CD4-positive, alpha-beta T cell (primary cell): Measurements from ENCODE around the gene RSPH9. TPM values are rescaled to one million over a fixed set of nuclear protein-coding genes. Genes with fewer than 3 reads are reported as not detected.

ENCODE experiments used
- ATAC-seq: fragments of 200-7000 bp; cut with Tn5 transposase; one replicate; pipeline ENCODE4 v1.10.0; 2022; ENCODE audit warnings: mild to moderate bottlenecking; ENCODE audit not compliant: poor library complexity
- CTCF ChIA-PET: fragments of 350-600 bp; sonication (Branson Sonifier 250); formaldehyde crosslinking; loops from one replicate; lab custom pipeline; 2021; ENCODE audit warnings: antibody characterized with exemption, inconsistent platforms; lab: Charles Lee
- POLR2A ChIA-PET: fragments of 350-600 bp; sonication (Branson Sonifier 250); formaldehyde crosslinking; loops from one replicate; lab custom pipeline; 2021; ENCODE audit warnings: antibody characterized with exemption, inconsistent platforms; lab: Charles Lee
- DNase-seq, 14 experiments: peaks; one replicate each; pipeline ENCODE4 v3.0.0-alpha.2; 2013 to 2020; ENCODE audit warnings: mixed read lengths in 2 of 14
- H3K27ac ChIP-seq, 2 donors: one replicate each; pipeline versions ENCODE4 v1.5.1 to v1.7.0; 2013; ENCODE audit warnings: low read length in 2 of 2, low read depth in 1 of 2, mild to moderate bottlenecking in 1 of 2
- H3K27me3 ChIP-seq, 2 experiments: 1 replicate in 1 of 2; 2 replicates in 1 of 2; pipeline versions ENCODE4 v1.6.1 to v1.7.0; 2013; ENCODE audit warnings: low read length in 2 of 2, control low read depth in 1 of 2, mild to moderate bottlenecking in 1 of 2, moderate library complexity in 1 of 2; ENCODE audit not compliant: insufficient read depth in 2 of 2, control insufficient read depth in 1 of 2
- H3K36me3 ChIP-seq: one replicate; pipeline ENCODE4 v1.6.1; 2013; ENCODE audit warnings: low read length, control low read depth; ENCODE audit not compliant: insufficient read depth
- H3K4me1 ChIP-seq: one replicate; pipeline ENCODE4 v1.6.1; 2013; ENCODE audit warnings: low read length, control low read depth; ENCODE audit not compliant: insufficient read depth
- H3K4me3 ChIP-seq: one replicate; pipeline ENCODE4 v1.5.1; 2013; ENCODE audit warnings: mild to moderate bottlenecking, low read length, moderate library complexity
- H3K9me3 ChIP-seq, 2 experiments: 1 replicate in 1 of 2; 2 replicates in 1 of 2; pipeline versions ENCODE4 v1.6.1 to v1.7.0; 2013; ENCODE audit warnings: low read length in 2 of 2, mild to moderate bottlenecking in 2 of 2, control low read depth in 1 of 2, moderate library complexity in 1 of 2; ENCODE audit not compliant: control insufficient read depth in 1 of 2, insufficient read depth in 1 of 2
- H3K27ac Mint-ChIP-seq: one replicate; pipeline ENCODE4 v1.8.0; 2020; ENCODE audit warnings: mixed read lengths
- H3K27me3 Mint-ChIP-seq: one replicate; pipeline ENCODE4 v1.8.0; 2021; ENCODE audit warnings: mixed read lengths
- H3K36me3 Mint-ChIP-seq: one replicate; pipeline ENCODE4 v1.8.0; 2021; ENCODE audit warnings: low read depth, mixed read lengths
- H3K4me1 Mint-ChIP-seq: one replicate; pipeline ENCODE4 v1.8.0; 2021; ENCODE audit warnings: low read depth, mixed read lengths
- H3K4me3 Mint-ChIP-seq: one replicate; pipeline ENCODE4 v1.8.0; 2020; ENCODE audit warnings: mild to moderate bottlenecking, mixed read lengths
- H3K9me3 Mint-ChIP-seq: one replicate; pipeline ENCODE4 v1.8.0; 2020; ENCODE audit warnings: mixed read lengths
- CTCF ChIP-seq: fragments of 200-600 bp; IDR thresholded peaks from one replicate; pipeline ENCODE4 v1.8.0; 2022; ENCODE audit warnings: antibody characterized with exemption, mild to moderate bottlenecking
- intact Hi-C, 2 experiments: fragments of 100-400 bp; cut with DNase I in 1 of 2; cut with micrococcal nuclease in 1 of 2; formaldehyde crosslinking; loops; one replicate each; pipeline versions ENCODE4 v1.15.1 to v1.9.0; 2023 to 2025; cut with DNase I, micrococcal nuclease
- total RNA-seq, 174 experiments: library from RNA in 2 of 174; stranded (reverse) in 2 of 174; gene quantifications; one replicate each; pipeline ENCODE4 v1.2.3 and lab custom pipeline; 2021 to 2026

The RSPH9 gene
- total RNA-seq, 2 experiments from 2014 or later, result not detected

GRCh38 chr6:43621836-43622180 lies 23.0 kb upstream of the RSPH9 start:
- peaks cover 7% of the 10 kb centered on the region for H3K4me1 ChIP-seq
- intact Hi-C loops, result no loop called here
- DNase-seq (no peak), ATAC-seq (no peak)
- H3K27me3 ChIP-seq, result no peaks in the 10 kb centered on the region
- H3K9me3 ChIP-seq, result no peaks in the 10 kb centered on the region
- Mint-ChIP-seq H3K27ac (no peak overlapping the region), H3K27me3 (no peaks in the 10 kb centered on the region), H3K4me3 (no peak overlapping the region), H3K4me1 (peaks cover 6% of the 10 kb centered on the region), H3K36me3 (peaks cover 72% of the 10 kb centered on the region), H3K9me3 (no peaks in the 10 kb centered on the region)
- TF ChIP-seq CTCF, result no peak
- no peak overlapping the region for H3K4me3 ChIP-seq
- ChIA-PET CTCF (interaction anchor here (1.2 kb wide), 1 partner anchor 691 kb away, joined by 3 read pairs; the partner anchor contains the start of gene AARS2), POLR2A (no interaction called here)
- H3K36me3 ChIP-seq, result peaks cover 60% of the 10 kb centered on the region
- H3K27ac ChIP-seq, result no peak overlapping the region

- DNase-seq (no peak), ATAC-seq (no peak)
- intact Hi-C loops, result no loop called here
- Mint-ChIP-seq H3K27me3 (no peaks in the 10 kb centered on the region), H3K9me3 (no peaks in the 10 kb centered on the region), H3K36me3 (peaks cover 74% of the 10 kb centered on the region), H3K4me3 (no peak overlapping the region), H3K27ac (no peak overlapping the region), H3K4me1 (peaks cover 13% of the 10 kb centered on the region)
- no peak overlapping the region for H3K4me3 ChIP-seq
- ChIA-PET CTCF (interaction anchor here (1.2 kb wide), 1 partner anchor 690 kb away, joined by 3 read pairs; the partner anchor contains the start of gene AARS2), POLR2A (no interaction called here)
- H3K9me3 ChIP-seq, result no peaks in the 10 kb centered on the region
- no peaks in the 10 kb centered on the region for H3K27me3 ChIP-seq
- H3K4me1 ChIP-seq, result peaks cover 15% of the 10 kb centered on the region
- TF ChIP-seq CTCF, result no peak
- peaks cover 60% of the 10 kb centered on the region for H3K36me3 ChIP-seq
- H3K27ac ChIP-seq, result no peak overlapping the region
These were observed 22.3 kb upstream of the RSPH9 start for GRCh38 chr6:43622541-43622940.

- Mint-ChIP-seq H3K4me1 (peaks cover 26% of the 10 kb centered on the region), H3K4me3 (no peak overlapping the region), H3K27me3 (no peaks in the 10 kb centered on the region), H3K9me3 (no peaks in the 10 kb centered on the region), H3K27ac (no peak overlapping the region), H3K36me3 (peaks cover 78% of the 10 kb centered on the region)
- DNase-seq (no peak), ATAC-seq (no peak)
- intact Hi-C loops, result no loop called here
- ChIA-PET CTCF (interaction anchor here (0.6 kb wide), 1 partner anchor 8 kb away, joined by 3 read pairs; no protein-coding TSS in a partner anchor), POLR2A (interaction anchor here (1.2 kb wide), 1 partner anchor 21 kb away, joined by 3 read pairs; no protein-coding TSS in a partner anchor)
- Histone ChIP-seq H3K36me3 (peaks cover 60% of the 10 kb centered on the region), H3K4me1 (peaks cover 27% of the 10 kb centered on the region), H3K27ac (no peak overlapping the region), H3K4me3 (no peak overlapping the region), H3K27me3 (no peaks in the 10 kb centered on the region), H3K9me3 (no peaks in the 10 kb centered on the region)
- no peak for TF ChIP-seq CTCF
These were observed 20.7 kb upstream of the RSPH9 start for GRCh38 chr6:43623880-43624785.
